NCI-H82 treated with DMSO at 0.1 percent for 48 hours (cell line): ENCODE measurements around the gene SLC6A6.

Experiments
- DNase-seq: peaks from one replicate; lab custom pipeline; 2025; ENCODE audit not compliant: unreplicated experiment; lab: John Stamatoyannopoulos, UW

SLC6A6 gene

DNA sequence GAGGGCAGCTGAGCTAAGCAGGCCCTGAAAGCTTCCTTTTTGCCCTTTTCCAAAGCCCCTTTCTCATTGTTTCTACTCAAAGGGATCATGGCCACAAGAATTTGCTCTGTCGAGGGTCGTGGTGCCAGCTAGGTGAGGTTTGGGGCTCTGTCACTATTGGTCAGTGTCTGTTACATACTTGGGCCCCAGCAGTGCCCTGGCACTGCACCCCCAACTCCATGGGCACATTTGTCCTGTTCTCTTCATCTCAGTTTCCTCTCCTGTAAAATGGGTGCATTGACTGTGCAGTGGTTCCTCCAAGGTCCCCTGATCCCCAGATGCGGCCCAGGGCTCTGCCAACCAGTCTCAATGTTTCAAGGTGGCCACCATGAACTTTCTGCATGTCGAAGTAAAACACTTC lies 62.1 kb downstream of the SLC6A6 start:
- DNase-seq: no peak

GRCh38 chr3:14465425-14465824 lies 63.0 kb downstream of the SLC6A6 start:
- no peak for DNase-seq

GRCh38 chr3:14466179-14466903 lies 63.9 kb downstream of the SLC6A6 start:
- no peak for DNase-seq

GRCh38 chr3:14467814-14468620 lies 65.6 kb downstream of the SLC6A6 start:
- no peak for DNase-seq

DNA sequence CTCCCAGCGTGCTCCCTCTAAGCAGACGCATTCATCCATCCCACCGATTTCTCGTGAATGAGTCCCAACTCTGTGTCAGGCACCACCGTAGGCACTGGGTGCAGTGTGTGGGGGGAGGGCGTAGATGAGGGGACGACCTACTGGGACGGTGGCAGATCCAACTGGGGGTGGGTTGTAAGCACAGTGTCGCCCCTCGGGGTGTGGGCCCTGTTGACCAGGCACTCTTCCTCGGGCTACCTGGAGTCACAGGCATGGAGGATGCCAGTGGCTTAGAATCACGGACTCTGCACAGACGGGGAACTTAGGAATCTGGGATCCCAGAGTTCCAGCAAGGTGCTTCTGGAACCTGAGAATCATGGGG lies 66.2 kb downstream of the SLC6A6 start:
- no peak for DNase-seq

GRCh38 chr3:14470461-14470860 lies 68.1 kb downstream of the SLC6A6 start:
- DNase-seq: no peak

DNA sequence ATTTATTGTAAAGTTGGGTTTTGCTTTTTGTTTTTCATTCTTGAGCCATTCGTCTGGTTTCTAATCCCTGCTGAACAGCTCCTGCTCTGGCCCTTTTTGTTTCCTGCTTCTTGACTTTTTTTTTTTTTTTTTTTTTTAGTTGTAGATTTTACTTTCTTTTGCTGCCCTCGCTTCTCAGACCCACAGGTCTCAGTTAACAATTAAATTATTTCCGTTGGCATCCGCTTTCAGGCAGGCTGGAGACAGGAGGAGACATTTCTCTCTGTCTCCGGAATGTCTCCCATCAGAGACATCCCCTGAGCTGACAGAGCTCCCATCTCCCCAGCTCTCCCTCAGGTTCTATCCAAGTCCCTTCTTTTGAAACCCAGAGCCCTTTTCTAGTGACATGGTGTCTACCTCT lies 68.6 kb downstream of the SLC6A6 start:
- DNase-seq: no peak

DNA sequence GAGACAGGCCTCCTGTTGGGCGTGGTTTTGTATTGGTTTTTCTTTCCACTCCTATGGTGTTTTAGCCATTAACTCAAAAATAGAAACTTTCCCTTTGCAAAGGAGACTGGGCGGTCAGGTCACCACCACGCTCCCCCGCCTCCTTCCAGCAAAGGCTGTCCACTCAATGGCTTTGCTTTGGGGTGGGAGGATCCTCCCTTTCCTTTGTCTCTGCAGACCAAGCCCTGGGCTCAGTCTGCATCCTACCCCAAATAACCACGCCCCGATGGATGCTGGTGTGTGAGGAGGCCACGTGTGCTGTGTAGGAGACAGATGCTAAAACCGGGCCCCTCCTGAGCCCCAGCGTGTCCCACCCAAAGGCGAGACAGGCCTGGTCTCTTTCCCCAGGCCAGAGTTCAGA lies 69.3 kb downstream of the SLC6A6 start:
- DNase-seq: no peak

GRCh38 chr3:14472471-14473351 lies 70.3 kb downstream of the SLC6A6 start:
- no peak for DNase-seq

DNA sequence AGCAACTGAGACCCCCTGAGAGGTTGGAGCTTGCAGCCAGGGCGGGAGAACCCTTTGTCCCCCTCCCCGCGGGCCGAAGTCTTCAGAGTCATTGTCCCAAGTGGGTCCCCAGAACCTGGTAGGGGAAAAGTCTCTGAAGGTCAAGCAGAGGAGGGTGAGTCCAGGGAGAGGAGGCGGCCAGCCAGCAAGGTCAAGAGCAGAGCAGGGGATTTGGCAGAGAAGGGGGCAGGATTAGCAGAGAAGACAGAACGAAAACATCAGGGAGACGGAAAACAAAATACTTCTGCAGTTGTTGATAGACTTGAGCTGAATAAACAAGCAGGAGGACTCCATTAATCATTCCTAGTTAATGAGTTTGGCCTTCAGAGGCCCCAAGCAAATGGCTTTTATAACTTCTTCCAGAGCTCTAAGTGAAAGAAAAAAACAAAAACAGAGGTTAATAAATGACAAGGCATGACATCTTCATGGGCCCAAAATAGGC lies 71.0 kb downstream of the SLC6A6 start:
- no peak for DNase-seq

DNA sequence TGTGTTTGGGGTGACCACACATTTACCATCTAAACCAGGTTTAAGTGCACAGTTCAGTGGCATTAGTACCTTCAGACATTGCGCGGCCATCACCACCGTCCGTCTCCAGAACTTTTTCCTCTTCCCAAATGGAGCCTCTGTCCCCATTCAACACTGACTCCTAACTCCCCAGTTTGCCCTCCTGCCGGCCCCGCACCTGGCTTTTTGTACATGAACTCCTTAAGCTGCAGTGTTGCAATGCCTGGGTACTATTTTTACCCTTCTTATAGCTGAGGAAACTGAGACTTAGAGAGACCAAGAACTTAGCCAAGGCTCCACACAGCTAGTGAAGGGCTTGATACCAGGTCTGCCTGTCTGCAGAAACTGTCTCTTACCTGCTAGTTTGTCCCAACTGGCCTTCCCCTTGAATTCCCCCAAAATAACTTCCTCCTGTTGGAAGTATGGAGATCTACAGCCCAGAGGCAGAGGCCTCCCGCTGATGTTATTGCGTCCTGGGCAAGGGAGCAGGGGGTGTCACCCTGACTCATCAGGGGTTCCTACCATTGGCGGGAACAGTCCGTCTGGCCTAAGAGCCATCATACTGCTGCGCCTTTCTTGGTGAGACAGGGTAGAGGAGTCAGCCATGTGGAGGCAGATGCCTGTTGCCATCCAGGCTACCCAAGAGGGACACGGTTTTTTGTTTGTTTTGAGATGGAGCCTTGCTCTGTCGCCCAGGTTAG lies 72.1 kb downstream of the SLC6A6 start:
- DNase-seq: no peak

- DNase-seq: no peak
These were observed 73.2 kb downstream of the SLC6A6 start for GRCh38 chr3:14475621-14476020.

GRCh38 chr3:14476583-14477265 lies 74.3 kb downstream of the SLC6A6 start:
- no peak for DNase-seq

- DNase-seq: no peak
These were observed 75.0 kb downstream of the SLC6A6 start for GRCh38 chr3:14477311-14477935.

DNA sequence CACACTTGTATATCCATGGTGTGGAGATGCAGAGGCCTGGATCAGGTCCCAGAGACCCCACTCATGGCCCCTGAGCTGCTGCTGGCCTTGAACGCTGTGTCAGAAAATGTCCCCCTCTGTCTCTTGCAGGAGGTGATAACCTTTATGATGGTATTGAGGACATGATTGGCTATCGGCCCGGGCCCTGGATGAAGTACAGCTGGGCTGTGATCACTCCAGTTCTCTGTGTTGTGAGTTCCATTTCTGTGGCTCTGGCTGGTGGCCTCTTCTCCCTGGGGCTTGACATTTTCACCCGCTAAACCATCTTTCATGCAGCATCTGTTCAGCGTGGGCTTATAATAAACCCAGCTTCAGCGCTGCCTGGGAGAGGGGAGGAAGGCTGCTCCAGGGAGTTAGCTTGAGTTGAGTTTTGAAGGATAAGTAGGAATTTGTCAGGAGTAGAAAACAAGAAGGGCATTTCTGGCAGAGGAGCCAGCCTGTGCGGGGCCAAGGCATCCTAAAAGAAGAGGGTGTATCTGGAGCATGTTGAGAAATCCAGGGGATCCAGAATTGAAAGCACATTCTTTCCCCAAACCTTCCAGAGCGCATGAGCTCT lies 76.6 kb downstream of the SLC6A6 start:
- DNase-seq: no peak

DNA sequence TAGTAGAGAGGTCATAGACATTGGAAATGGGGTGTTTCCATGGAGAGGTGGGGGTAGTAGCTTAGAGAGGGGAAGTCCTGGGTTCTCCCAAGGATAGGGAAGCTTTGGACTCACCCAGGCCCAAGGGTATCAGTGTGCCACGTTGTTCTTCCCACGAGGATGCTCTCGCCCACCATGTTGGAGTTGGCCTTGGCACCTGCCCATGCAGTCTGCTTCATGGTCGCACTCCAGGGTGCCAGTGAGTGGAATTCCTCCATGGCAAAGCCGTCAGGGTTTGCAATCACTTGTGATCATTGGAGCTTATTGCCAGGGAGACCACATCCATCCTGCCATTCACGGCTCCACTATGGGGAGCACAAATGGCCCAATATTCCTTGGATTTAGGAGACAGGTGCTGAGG lies 77.2 kb downstream of the SLC6A6 start:
- no peak for DNase-seq

DNA sequence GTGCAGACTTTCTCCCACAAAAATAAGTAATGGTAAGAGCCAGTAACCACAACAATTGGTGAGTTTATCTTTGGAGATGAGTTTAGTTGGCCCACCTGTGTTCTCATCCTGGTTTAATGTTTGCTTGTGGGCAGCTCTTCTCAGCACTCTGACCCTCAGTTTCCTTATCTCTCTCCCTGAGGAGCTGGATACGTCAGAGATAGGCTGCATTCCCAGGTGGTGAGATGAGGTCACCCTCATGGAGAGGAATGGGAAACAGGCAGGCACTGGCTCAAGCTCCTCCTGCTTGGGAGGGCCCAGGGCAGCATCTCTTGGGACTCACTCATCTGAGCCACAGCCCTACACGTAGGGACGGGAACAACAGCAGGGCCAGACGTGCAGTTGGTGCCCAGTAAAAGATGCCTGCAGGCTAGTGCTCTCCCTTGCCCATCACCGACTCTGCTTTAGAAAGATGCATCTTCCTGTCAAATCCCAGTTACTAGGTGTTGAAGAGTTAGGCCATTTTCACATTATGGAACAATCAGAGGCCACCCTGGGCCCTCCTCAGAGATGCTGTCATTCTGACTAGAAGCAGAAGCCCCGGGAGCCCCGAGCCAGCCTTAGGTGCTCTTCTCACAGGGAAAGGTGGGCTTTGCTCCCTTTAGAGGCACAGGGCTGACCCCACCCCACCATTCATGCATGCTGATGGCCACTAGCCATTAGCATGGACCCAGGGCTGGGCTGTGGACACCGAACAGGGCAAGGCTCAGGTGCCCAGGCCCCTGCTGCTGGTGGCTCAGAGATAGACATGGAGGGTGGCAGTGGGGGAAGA lies 78.0 kb downstream of the SLC6A6 start:
- no peak for DNase-seq

- DNase-seq: no peak
These were observed 78.7 kb downstream of the SLC6A6 start for GRCh38 chr3:14481018-14481645.
